HL-60/S4 treated with phorbol 12-myristate 13-acetate at 8.2 ng/mL for 4 days and 3 days (cell line): ENCODE measurements around the gene HTRA1.

ENCODE experiments used
- in situ Hi-C: fragments of 300-500 bp; cut with MboI; formaldehyde crosslinking; loops from 2 replicates; pipeline ENCODE4 v1.15.0; 2022; ENCODE audit warnings: low sequenced_read_pairs

Gene HTRA1

GRCh38 chr10:122494173-122494820, 32.9 kb downstream of the HTRA1 start:
- in situ Hi-C loops, result no loop called here

GRCh38 chr10:122494833-122495232, 33.5 kb downstream of the HTRA1 start:
- in situ Hi-C loops, result no loop called here

DNA sequence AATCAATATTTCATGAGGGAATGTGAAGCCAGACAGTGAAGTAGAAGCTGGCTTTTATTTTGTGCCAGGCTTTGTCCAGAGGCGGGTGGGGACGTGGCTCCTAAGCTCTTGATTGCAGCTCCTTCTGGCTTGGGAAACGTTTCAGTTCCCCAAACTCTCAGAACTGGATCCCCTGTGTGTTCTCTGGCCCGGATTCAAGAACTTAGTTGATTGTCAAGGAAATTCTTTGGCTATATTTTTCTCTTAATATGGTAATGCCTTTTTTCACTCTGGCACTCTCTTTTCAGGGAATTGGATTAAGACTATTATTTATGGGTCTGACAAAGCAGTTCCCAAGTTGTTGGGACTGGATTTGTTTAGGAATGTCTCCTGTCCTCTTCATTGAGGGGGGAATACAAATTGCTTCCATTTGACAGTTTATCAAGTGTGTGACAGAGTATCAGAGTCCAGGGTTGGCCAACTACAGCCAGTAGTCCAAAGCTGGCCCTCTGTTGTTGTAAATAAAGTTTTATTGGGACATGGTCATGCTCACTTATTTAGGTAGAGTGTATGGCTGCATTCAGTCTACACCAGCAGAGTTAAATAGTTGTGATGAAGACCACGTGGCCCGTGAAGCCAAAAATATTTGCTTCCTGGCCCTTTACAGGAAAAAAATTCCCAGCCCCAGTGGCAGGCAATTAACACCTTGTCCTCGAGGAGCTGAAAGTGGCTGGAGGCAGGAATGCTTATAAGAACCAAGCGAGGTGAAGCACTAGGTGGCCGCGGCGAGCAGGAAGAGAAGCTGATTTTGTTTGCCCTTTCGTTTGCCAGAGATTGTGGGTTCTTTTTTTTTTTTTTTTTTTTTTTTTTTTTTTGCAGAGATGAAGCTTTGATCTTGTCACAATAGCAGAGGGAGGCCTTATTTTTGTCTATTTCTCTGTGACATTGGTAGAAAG, 34.3 kb downstream of the HTRA1 start:
- in situ Hi-C loops, result no loop called here

- in situ Hi-C loops, result no loop called here
Measured at GRCh38 chr10:122497241-122497640, 35.9 kb downstream of the HTRA1 start.

DNA sequence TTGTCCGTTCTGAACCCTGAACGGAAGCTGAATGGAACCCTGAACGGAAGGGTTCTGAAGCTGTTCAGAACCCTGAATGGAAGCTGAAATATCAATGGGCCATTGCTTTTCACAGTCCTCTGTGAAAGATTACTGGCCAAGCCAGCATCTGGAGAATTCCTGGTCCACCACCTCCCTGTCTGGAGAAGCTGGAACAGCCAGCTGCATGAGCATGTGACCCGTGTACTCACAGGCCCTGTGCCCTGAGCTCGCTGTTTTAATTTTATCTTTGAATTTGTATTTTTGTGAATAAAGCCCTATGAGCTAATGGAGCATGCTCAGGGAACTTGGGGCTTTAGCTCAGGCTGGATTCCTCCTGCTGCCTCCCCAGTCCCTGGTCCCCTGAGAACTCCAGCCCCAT, 37.2 kb downstream of the HTRA1 start:
- in situ Hi-C loops, result no loop called here

DNA sequence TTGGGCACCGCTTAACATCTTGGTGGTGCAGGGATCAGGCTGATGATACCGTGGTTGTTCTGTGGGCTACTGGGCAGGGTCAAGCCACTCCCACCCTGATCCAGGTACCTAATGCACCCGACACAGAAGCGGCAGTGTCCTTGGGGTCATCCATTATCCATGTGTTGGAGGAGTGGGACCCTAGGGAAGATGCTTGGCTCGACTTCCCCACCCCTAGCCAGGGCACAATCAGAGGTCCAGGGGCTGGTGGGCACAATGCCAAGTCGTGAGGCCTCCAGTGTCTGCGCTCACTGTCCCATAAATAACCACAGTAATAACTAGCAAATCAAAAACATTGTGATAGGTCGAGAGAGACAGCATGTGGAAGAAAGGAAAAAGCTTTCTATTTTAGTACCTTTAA, 37.7 kb downstream of the HTRA1 start:
- in situ Hi-C loops, result no loop called here

GRCh38 chr10:122499491-122499941, 38.2 kb downstream of the HTRA1 start:
- in situ Hi-C loops, result no loop called here

DNA sequence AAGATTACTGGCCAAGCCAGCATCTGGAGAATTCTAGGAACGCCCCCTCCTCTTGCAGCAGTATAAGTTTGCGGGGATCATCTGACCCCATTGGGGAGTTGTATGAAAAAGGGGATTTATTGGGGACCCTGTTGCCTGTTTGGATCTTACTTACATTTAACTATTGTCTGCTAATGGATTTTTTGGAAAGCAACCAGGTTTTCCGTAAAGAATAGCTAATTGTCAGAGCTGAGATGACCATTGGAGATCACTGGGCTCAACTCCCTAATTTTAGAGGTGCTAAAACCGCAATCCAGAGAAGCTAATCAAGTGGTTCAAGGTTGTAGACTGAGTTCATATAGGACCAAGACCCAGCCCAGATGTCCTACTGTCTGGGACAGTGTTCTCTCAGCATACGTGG, 38.8 kb downstream of the HTRA1 start:
- in situ Hi-C loops, result no loop called here

DNA sequence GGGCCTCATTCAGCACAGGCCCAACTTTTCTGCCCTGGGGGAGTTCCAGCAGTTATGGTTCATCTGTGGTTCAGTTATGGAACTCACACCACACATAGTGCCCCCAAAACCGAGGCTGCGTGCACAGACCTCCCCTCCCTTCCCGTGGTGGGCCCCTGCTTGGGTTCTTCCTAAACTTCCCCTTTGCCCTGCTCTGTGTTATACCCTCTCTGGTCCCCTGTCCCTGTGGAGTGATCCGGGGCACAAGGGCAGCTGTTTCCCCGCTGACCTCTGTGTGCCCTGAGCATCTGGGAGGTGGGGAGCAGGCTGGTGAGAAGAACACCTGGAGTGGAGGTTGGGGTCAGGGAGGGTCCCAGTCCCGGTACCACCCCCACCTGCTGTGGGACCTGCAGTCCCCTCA, 39.4 kb downstream of the HTRA1 start:
- in situ Hi-C loops, result no loop called here

GRCh38 chr10:122503012-122503411, 41.7 kb downstream of the HTRA1 start:
- in situ Hi-C loops, result no loop called here

DNA sequence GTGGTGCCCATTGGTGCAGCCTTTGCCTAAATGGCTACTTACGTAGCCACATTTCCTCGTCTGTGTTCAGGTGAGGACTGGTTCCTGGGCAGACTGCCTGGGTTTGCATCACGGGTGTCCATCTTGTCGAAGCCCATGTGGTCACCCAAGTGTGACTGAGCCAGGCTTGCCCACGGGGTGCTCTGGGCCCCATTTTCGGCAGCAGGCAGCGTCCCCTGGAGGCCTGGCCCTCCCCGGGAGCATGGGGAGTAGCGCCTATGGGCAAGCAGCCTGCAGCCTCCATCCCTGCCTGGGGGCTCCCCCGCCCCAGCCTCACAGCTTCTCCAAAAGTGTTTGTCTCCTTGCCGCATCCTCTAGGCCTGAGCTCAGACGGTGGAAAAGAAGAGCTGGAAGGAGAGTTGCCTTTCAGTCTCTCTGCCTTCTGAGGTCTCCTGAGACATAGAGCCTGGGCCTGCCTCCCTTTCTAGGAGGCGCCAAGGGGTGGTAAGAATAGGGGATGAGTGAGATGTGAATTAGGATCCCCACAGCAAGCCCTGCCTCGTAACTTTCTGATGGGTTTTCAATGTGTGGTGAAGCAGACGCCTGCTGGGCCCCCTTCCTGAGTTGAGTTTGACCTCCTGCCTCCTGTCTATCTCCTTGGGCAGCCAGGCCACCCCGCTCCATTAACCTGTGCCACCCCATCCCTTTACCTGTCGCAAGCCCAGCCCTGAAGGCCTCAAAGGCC, 42.7 kb downstream of the HTRA1 start:
- in situ Hi-C loops, result no loop called here

DNA sequence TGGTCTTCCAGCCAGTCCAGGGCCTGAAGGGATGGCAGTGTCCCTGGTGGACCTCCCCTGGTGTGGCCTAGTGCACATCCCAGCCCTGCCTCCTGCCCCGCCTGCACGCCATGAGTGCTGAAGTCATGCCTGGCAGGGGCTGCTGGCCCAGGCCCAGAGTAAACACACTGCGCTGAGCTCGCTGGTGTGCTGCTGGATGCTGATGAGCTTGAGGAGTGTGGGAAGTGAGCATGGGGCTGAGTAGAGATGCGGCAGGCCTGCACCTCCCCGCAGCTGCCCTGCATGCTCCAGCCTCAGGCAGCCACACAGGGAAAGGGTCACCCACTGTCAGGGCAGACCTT, 43.2 kb downstream of the HTRA1 start:
- in situ Hi-C loops, result no loop called here

GRCh38 chr10:122505011-122505410, 43.7 kb downstream of the HTRA1 start:
- in situ Hi-C loops, result no loop called here

DNA sequence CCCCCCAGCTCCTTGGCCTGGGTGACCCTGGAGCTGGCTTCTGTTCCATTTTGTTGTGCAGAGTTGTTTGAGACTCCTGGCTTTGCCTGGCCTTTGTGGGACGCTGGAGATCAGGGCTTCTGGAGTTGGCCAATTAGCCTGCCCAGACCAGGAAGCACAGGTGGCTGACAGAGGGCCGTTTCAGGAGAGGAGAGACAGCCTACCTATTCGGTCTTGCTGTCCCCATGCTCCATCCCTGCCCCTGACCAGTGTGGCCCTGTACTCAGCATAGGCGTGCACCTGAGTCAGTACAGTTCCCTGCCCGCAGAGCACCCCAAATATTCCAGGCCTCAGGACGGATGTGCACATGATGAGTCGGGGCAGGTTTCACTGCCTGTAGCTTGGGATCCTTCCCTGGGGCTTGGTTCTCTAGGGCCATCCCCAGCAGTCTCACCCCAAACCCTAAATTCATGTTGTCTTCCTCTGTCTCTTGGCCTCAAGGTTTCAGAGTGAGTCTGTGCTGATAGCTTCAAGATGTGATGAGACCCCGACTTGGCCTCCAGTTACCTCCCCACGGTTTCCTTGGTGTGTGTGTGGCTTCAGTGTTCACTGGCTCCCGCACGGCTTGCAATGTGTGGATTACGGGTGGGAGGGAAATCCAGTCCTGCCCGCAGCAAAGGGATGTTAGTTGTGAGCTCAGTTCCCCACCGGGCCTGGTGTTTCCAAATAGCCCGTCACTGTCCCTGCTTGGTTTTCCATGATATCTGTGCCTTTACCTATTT, 44.7 kb downstream of the HTRA1 start:
- in situ Hi-C loops, result no loop called here

- in situ Hi-C loops, result no loop called here
Measured at GRCh38 chr10:122507616-122508015, 46.3 kb downstream of the HTRA1 start.

DNA sequence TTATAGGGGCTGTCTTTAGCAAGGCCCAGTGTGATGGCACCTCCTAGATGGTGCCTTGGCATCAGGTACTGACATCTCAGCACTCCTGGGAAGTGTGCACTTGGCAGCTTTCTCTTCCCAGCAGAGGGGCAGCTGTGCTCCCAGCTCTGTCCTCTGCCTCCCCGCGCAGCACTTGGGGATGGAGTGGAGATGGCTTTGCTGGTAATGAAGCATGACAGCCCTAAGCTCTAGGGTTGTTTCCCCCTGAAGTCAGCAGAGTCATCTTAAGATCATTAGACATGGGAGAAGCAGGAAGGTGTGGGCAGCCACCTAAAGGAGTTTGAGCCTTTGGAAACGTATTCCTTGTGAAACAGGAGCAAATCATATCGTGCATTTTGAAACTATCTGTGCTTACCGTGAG, 46.7 kb downstream of the HTRA1 start:
- in situ Hi-C loops, result no loop called here

DNA sequence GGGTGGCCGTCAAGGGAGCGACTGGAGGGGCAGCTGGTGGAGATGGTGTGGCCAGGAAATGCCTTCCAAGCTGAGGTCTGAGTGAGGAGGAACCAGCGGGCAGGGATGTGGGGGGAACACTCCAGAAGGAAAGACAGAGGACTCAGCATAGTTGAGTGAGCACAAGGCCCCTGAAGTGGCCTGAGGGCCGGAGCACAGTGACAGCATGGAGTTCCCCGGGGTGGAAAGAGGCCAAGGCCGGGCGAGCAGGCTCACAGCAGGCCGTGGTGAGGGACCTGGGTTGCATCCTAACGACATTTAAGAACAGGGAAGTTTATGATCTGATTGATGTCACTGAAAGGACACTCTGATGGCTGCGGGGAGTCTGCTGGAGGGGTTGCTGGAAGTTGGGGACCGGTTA, 48.0 kb downstream of the HTRA1 start:
- in situ Hi-C loops, result no loop called here

DNA sequence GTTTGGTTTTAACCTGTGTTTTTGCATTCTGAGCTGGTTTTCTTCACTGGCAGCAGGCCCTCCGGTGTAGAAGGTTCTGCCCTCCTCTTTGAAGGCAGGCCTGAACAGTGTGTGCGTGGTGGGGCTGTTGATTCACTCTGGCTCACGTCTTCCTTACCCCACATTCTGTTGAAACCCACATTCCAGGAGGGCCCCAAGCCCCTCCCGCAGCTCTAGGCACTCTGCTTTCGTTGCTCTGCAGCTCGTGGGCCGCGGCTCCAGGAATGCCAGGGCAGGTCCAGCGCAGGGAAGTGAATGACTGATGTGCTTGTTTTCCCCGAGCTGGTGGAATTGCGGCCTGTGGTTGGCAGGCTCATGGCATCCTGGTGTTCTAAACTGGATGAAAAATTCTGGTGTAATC, 49.0 kb downstream of the HTRA1 start:
- in situ Hi-C loops, result no loop called here

DNA sequence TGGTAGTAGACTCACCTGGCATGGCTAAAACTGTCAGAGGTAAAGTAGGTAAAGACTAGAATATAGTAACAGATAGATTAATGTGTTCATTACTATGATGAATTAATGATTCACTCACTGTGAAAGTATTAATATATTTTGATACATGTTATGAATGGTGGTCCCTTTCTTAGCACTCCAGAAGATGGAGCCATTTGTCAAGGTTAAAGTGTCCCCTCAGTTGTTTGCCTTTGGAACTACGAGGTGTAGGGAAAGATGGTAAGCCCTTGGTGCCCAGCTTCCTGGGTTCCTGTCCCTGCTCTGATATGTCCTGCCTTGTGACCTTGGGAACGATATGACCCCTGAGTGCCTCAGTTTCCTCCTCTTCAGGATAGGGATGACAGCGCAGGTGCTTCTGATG, 49.4 kb downstream of the HTRA1 start:
- in situ Hi-C loops, result no loop called here

GRCh38 chr10:122513053-122513452, 51.7 kb downstream of the HTRA1 start:
- in situ Hi-C loops, result no loop called here
